ENCODE data around the gene AIRE.
"Not testable (repeated sequence)": the region's sequence is repeated elsewhere in the genome, so short reads cannot be mapped to it uniquely, and the experiment has no call there.

AIRE gene

GRCh38 chr21:44285138-44285992 is at the start of gene AIRE:
TSS of gene AIRE (plus strand) at chr21:44285876. CDS start at chr21:44286007, 131 bp downstream.
- no peak for DNase-seq (ENCODE audit: low read depth in 2 of 2)

DNA sequence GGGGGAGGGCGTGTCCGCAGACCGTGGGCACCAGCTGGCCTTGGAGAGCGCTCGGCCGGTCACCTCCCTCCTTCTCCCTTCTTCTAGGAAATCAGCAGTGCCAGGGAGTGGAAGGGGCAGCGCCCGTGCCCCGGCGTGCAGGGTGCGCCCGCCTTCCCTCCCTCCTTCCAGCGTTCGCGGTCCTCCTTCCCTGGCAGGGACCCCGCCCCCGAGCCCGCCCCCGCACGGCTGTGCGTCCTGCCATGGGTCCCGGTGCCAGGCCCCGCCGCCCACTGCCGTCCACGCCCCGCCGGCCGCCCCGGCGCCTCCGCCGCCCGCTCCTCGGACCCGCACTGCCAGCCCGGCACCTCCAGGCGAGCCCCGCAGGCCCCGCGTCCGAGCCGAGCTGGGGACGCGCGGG is 45.3 kb upstream of the AIRE start:
- not testable (repeated sequence) for DNase-seq (ENCODE audit: low read depth in 2 of 2)

DNA sequence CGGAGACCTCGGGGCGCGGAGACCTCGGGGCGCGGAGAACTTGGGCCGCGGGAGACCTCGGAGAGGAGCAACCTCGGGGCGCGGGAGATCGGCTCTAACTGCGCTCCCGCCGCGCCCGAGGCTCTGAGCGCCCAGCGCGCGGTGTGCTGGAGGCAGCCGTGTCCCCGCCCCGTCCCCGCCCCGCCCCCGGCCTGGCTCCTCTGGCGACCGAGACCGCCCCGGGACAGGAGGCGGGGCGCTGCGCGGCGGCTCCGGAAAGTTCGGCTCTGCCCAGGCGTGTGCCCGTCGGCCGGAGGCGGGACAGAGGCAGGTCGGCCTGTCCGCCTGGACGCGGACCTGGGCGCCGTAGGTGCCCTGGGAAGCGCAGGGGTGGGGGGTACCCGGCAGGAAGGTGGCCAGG is 44.8 kb upstream of the AIRE start, which contains the start of gene ICOSLG:
Gene ICOSLG (minus strand): TSS at position 102 of the 400 bp plus-strand sequence. CDS start 126 bp downstream, outside the sequence.
- not testable (repeated sequence) for DNase-seq (ENCODE audit: low read depth in 2 of 2)

- DNase-seq (ENCODE audit: low read depth in 2 of 2), result not testable (repeated sequence)
Measured at GRCh38 chr21:44241281-44241680, 44.4 kb upstream of the AIRE start.

- not testable (repeated sequence) for DNase-seq (ENCODE audit: low read depth in 2 of 2)
Measured at GRCh38 chr21:44243980-44244379, 41.7 kb upstream of the AIRE start.

- not testable (repeated sequence) for DNase-seq (ENCODE audit: low read depth in 2 of 2)
Measured at GRCh38 chr21:44247904-44248303, 37.8 kb upstream of the AIRE start.

- DNase-seq (ENCODE audit: low read depth in 2 of 2), result not testable (repeated sequence)
Measured at GRCh38 chr21:44249204-44250037, 36.3 kb upstream of the AIRE start.

DNA sequence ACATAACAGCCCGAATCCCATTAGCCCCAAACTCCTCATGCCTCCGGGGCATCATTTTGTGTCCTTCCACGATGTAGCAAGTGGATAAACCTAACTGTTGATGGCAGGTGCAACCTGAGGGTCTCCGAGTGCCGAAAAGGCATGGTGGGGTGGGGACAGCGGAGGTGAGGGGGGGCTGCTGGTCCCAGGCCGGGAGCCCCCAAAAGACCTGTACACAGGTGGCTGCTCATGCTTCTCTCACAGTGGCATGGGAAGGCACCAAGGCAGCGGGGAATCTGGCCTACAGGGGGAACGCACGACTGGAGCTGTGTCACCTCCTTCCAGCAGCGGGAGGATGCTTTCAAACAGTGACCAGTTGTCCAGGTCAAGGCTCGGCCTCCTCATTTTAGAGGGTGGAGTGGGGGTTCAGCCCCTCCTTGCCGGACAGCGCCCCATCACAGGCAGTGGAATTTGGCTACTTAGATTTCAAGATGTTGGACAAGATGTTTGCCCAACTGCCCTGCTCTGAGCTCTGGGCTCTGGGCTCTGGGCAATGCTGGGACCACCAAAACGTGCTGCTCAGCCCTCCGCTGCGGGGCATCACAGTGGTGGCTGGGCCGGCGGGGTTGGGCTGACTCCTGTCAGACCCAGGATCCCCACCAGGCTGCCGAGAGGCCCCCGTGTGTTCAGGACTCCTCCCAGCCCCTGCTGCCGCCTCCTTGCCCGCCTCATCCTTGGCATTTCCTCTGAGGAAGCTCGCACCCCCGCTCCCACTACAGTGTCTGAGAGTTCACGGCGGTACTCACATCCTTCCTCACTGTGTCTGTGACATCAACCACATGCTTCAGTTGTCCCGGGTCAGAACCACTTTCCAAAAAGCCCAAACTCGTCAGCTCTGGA is 31.6 kb upstream of the AIRE start:
- no peak for DNase-seq (ENCODE audit: low read depth in 2 of 2)

GRCh38 chr21:44255511-44255981 is 30.1 kb upstream of the AIRE start:
- no peak for DNase-seq (ENCODE audit: low read depth in 2 of 2)

DNA sequence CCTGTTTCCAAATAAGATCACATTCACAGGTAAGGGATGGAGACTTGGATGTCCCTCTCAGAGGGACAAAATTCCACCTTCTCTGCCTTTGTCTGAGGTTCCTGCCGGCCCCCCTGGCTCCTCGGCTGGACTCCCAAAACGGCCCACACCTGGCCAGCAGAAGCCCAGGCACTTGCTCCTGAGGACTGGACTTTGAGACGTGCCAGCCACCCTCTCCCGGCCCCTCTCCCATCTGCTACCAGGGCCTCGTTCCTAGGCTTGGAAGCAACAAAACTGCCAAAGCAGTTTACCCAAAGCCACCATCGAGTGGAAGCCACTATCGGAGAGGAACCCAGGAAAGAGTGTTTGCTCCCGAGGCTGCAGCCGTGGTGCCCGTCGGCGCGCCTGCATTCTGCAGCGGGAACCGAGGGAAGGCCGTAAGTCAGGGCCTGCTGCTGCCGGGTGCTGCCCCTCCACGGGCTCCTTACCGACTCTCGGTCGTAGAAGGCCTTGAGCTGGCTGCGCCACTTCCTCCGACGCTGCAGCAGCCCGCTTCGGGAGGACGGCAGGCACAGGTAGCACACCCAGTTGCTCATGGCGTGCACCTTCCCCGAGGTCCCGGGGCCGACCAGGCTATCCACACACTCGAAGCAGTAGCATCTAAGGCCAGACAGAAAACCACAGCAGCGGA is 27.5 kb upstream of the AIRE start:
- DNase-seq (ENCODE audit: low read depth in 2 of 2), result no peak

DNA sequence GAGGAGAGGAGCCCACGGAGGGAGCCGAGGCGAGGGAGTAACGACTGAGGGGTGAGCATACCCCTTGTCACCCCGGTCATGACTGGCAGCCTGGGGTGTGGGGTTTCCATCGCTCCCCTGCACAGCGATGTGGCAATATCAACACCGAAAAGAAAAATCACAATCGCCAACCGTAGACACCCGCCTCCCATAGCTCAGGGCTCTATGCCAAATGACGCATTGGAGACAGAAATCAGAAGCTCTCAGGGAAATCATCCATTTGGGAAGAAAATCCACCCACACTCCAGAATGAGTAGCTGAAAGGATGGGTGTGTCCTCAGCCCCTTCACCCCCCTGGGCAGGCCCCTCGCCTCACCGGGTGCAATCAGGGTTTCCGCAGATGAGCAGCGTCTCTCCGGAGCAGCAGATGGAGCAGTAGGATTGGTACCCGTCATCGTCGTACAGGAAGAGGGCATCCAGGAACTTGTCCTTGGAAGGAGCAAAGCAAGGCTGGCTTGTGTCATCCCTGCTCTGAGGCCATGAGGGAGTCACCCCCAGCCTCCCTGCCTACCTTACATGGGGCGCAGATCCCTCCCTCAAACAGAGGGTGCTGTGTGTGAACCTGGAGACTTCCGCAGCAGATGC is 26.5 kb upstream of the AIRE start:
- no peak for DNase-seq (ENCODE audit: low read depth in 2 of 2)

GRCh38 chr21:44260066-44260465 is 25.6 kb upstream of the AIRE start:
- no peak for DNase-seq (ENCODE audit: low read depth in 2 of 2)

DNA sequence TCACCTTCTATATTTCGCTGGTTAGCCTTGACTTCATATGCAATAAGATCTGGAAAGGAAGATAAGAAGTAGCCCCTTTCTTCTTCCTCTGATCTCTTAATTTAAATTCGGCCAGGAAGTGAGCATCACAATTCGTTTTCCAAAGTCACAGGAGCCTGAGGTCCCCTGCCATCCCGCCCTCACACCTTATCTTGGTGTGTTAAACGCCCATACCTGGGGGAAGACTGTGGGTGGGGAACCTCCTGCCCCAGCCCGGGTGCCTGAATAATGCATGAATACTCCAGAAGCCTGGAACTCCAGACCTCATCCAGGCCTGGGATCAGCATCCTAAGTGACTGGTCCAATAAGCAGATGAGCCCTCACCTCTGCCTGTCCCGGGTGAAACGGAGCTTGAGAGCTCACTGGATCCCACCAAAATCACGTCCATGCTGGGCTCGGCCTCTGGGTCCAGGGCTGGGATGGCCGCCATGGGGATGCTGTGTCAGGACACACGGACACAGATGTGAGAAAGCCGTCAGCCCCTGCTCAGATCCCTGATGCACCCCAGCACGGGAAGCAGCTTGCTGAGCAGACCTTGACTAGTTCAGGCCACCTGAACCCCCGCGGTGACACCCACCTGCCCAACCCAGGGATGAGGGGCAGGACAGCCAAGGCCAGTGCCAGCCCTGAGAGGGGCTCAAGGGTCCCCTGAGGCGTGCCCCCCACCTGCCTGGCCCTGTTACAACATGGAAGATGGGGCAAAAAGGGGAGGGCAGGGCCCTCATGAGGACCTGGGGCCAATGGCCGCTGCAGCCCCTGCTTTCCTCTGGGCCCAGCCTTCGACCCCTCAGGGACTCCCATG is 24.7 kb upstream of the AIRE start:
- no peak for DNase-seq (ENCODE audit: low read depth in 2 of 2)

- no peak for DNase-seq (ENCODE audit: low read depth in 2 of 2)
Measured at GRCh38 chr21:44261675-44262295, 23.9 kb upstream of the AIRE start, which contains the start of gene DNMT3L. TSS of gene DNMT3L (minus strand) at chr21:44261897. CDS start at chr21:44261259, 638 bp downstream.

DNA sequence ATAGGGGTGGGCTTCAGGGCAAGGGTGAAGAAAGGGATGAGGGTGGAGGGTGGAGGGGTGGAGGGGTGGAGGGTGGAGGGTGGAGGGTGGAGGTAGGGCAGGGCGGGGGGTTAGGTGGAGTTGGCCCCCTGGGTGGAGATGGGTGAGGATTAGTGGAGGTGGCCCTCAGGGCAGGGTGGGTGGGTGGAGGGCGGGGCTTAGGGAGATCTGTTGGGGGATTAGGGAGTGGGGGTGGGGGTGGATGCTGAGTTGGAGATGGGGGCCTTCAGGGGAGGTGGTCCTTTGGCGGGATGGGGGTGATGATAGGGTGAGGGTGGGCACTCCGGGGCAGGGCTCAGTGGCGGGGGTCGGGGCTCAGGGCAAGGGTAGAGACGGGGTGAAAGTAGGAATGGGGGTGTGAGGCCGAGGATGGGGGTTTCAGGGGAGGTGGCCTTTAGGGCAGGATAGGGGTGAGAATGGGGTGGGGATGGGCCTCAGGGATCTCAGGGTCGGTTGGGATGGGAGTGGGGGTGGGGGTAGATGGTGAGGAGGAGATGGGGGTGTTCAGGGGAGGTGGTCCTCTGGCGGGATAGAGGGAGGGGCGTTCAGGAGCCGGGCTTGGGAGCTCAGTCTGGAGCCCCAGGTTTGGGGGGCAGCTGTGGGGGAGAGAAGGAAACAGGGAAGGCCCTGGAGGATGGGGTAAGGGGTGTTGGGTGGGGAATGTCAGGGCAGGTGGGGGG is 23.2 kb upstream of the AIRE start:
- DNase-seq (ENCODE audit: low read depth in 2 of 2), result no peak

DNA sequence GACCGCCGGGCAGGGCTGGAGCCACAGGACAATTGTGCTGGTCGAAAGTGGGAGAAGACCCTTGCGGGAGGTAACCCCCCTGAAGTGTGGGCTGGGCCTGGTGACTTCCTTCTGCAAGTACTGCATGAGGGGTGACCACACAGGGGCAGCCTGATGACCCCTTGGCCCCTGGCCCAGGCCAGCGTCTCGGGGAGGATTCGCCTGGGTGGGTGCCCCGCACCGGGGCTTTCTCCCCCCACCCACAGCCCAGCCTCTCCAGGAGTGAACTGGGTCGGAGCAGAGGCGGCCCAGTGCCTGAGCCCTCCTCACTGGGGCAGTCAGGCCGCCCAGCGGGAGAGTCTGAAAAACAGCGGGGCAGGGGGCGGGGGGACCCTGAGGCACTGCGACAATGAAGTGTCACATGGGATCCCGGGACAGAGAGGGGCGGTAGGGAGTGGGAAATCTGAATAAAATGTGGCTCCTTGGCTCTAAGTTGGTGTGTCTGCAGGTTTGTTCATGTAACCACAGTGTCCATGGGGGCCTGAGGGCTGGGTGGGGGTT is 22.4 kb upstream of the AIRE start:
- no peak for DNase-seq (ENCODE audit: low read depth in 2 of 2)

DNA sequence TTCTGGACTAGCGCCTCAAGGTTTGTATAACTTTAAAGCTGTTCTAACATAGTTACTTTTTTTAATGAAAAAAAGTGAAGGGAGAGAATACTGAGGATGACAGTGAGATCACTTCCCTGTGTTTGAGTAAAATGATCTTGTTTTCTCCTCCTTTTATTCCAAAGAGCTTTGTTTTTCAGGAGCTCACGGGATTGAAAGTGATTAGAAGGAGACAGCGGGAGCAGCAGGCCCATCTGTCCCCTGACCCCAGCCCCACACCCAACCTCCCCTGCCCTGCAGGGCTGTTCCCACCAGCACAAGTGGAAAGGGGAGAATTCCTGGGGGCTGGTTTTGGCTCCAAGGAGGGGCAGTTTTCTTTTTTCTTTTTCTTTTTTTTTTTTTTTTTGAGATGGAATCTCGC is 21.9 kb upstream of the AIRE start:
- no peak for DNase-seq (ENCODE audit: low read depth in 2 of 2)

- DNase-seq (ENCODE audit: low read depth in 2 of 2), result no peak
Measured at GRCh38 chr21:44265734-44266270, 19.9 kb upstream of the AIRE start.

Data from stimulated activated CD4-positive, alpha-beta T cell treated with anti-CD3 and anti-CD28 coated beads, Interleukin-1b, Interleukin-23, amount 100 ng/mL, for 4 hours (primary cell).